ENCODE measurements around the gene ZNF827.

The ZNF827 gene

DNA sequence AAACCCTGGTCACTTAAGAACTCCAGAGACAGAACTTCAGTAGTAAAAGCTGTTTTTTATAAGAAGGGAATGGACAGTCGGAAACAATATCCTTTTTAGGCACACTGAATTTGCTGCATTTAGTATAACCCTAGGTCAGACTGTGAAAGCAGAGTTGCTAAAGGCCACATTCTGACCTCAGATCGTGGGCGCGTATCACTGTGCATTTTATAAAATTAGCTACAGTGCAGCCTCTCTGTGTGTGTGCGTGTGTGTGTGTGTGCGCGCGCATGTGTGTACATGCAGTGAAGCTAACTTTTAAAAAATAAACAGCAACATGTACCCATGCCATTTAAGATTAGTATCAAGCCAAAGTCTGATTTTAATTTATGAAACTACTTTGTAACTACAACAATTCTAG, 8.0 kb downstream of the ZNF827 start:
- no peak for TF ChIP-seq EGR1 (IDR thresholded peaks at IDR 0.05)
- TF ChIP-seq EP300 (IDR thresholded peaks at IDR 0.05; ENCODE audit: borderline replicate concordance), result no peak
- TF ChIP-seq NFIC (IDR thresholded peaks at IDR 0.05), result no peak
- no peak for TF ChIP-seq TEAD4 (IDR thresholded peaks at IDR 0.05)
- no peak for TF ChIP-seq ZBTB7A (IDR thresholded peaks at IDR 0.05; ENCODE audit: low read depth)
- TF ChIP-seq FOXM1 (IDR thresholded peaks at IDR 0.05; ENCODE audit: borderline replicate concordance, low read depth), result no peak
- TF ChIP-seq MAX (IDR thresholded peaks at IDR 0.05), result no peak
- TF ChIP-seq, protein P1, sequence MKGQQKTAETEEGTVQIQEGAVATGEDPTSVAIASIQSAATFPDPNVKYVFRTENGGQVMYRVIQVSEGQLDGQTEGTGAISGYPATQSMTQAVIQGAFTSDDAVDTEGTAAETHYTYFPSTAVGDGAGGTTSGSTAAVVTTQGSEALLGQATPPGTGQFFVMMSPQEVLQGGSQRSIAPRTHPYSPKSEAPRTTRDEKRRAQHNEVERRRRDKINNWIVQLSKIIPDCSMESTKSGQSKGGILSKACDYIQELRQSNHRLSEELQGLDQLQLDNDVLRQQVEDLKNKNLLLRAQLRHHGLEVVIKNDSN (IDR thresholded peaks at IDR 0.05), result no peak
- TF ChIP-seq CEBPB (IDR thresholded peaks at IDR 0.05), result no peak
- TF ChIP-seq TCF12 (IDR thresholded peaks at IDR 0.05; ENCODE audit: low read depth), result no peak
- TF ChIP-seq RAD21 (IDR thresholded peaks at IDR 0.05; ENCODE audit: low read depth), result no peak
- no peak for TF ChIP-seq YY1 (IDR thresholded peaks at IDR 0.05; ENCODE audit: low read depth)
- no peak for TF ChIP-seq CREB1 (IDR thresholded peaks at IDR 0.05; ENCODE audit: low read depth)
- TF ChIP-seq, protein P2, sequence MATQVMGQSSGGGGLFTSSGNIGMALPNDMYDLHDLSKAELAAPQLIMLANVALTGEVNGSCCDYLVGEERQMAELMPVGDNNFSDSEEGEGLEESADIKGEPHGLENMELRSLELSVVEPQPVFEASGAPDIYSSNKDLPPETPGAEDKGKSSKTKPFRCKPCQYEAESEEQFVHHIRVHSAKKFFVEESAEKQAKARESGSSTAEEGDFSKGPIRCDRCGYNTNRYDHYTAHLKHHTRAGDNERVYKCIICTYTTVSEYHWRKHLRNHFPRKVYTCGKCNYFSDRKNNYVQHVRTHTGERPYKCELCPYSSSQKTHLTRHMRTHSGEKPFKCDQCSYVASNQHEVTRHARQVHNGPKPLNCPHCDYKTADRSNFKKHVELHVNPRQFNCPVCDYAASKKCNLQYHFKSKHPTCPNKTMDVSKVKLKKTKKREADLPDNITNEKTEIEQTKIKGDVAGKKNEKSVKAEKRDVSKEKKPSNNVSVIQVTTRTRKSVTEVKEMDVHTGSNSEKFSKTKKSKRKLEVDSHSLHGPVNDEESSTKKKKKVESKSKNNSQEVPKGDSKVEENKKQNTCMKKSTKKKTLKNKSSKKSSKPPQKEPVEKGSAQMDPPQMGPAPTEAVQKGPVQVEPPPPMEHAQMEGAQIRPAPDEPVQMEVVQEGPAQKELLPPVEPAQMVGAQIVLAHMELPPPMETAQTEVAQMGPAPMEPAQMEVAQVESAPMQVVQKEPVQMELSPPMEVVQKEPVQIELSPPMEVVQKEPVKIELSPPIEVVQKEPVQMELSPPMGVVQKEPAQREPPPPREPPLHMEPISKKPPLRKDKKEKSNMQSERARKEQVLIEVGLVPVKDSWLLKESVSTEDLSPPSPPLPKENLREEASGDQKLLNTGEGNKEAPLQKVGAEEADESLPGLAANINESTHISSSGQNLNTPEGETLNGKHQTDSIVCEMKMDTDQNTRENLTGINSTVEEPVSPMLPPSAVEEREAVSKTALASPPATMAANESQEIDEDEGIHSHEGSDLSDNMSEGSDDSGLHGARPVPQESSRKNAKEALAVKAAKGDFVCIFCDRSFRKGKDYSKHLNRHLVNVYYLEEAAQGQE (IDR thresholded peaks at IDR 0.05; ENCODE audit: low read depth), result no peak
- TF ChIP-seq TAF1 (IDR thresholded peaks at IDR 0.05; ENCODE audit: low read depth), result no peak

DNA sequence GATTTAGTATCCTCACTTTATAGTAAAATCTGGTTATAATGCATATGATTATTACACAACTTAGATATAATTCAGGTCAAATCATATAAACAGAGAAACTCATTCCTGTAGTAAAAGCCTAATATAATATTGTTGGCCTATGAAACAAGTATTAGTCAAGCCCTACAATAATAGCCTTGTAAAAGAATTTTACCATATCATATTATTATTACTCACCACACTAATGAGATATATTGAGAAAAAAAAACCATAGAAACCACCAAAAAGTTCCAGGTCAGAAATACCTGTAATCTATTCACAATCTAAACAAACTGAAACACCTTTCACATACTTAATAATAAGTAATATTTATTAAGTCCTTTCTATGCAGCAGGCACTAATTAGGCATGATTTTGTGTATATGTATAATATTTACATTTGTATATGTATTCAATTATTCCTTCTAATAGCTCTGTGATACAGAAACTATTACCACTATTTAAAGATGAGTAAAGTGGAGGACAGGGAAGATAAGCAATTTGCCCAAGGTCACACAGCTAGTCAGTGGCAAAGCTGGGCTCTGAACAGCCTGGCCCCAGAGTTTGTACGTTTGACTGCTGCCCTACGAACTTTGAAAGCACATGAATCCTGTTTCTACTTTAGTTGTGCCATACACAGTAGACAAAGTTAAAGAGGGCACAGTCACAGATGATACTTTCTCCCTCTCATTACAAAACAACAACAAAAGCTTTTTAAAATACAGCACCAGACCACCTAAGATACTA, 9.0 kb downstream of the ZNF827 start:
- no peak for TF ChIP-seq CEBPB (IDR thresholded peaks at IDR 0.05)
- no peak for TF ChIP-seq RAD21 (IDR thresholded peaks at IDR 0.05; ENCODE audit: low read depth)
- no peak for TF ChIP-seq MAX (IDR thresholded peaks at IDR 0.05)
- TF ChIP-seq NFIC (IDR thresholded peaks at IDR 0.05), result no peak
- no peak for TF ChIP-seq CREB1 (IDR thresholded peaks at IDR 0.05; ENCODE audit: low read depth)
- no peak for TF ChIP-seq TCF12 (IDR thresholded peaks at IDR 0.05; ENCODE audit: low read depth)
- TF ChIP-seq TEAD4 (IDR thresholded peaks at IDR 0.05), result no peak
- TF ChIP-seq, protein P1 (IDR thresholded peaks at IDR 0.05), result no peak
- TF ChIP-seq TAF1 (IDR thresholded peaks at IDR 0.05; ENCODE audit: low read depth), result no peak
- TF ChIP-seq YY1 (IDR thresholded peaks at IDR 0.05; ENCODE audit: low read depth), result no peak
- TF ChIP-seq EGR1 (IDR thresholded peaks at IDR 0.05), result no peak
- TF ChIP-seq, protein P2 (IDR thresholded peaks at IDR 0.05; ENCODE audit: low read depth), result no peak
- no peak for TF ChIP-seq FOXM1 (IDR thresholded peaks at IDR 0.05; ENCODE audit: borderline replicate concordance, low read depth)
- no peak for TF ChIP-seq ZBTB7A (IDR thresholded peaks at IDR 0.05; ENCODE audit: low read depth)
- TF ChIP-seq EP300 (IDR thresholded peaks at IDR 0.05; ENCODE audit: borderline replicate concordance), result no peak

- TF ChIP-seq FOXM1 (IDR thresholded peaks at IDR 0.05; ENCODE audit: borderline replicate concordance, low read depth) (no peak), CEBPB (IDR thresholded peaks at IDR 0.05) (no peak), EGR1 (IDR thresholded peaks at IDR 0.05) (no peak), TAF1 (IDR thresholded peaks at IDR 0.05; ENCODE audit: low read depth) (no peak), TEAD4 (IDR thresholded peaks at IDR 0.05) (no peak), RAD21 (IDR thresholded peaks at IDR 0.05; ENCODE audit: low read depth) (no peak), CREB1 (IDR thresholded peaks at IDR 0.05; ENCODE audit: low read depth) (no peak), TCF12 (IDR thresholded peaks at IDR 0.05; ENCODE audit: low read depth) (no peak)
Measured at GRCh38 chr4:145928748-145929147, 9.9 kb downstream of the ZNF827 start.

- TF ChIP-seq, protein P2 (IDR thresholded peaks at IDR 0.05; ENCODE audit: low read depth), result no peak
- no peak for TF ChIP-seq ZBTB7A (IDR thresholded peaks at IDR 0.05; ENCODE audit: low read depth)
- no peak for TF ChIP-seq TEAD4 (IDR thresholded peaks at IDR 0.05)
- TF ChIP-seq MAX (IDR thresholded peaks at IDR 0.05), result no peak
- TF ChIP-seq CEBPB (IDR thresholded peaks at IDR 0.05), result no peak
- no peak for TF ChIP-seq YY1 (IDR thresholded peaks at IDR 0.05; ENCODE audit: low read depth)
- TF ChIP-seq FOXM1 (IDR thresholded peaks at IDR 0.05; ENCODE audit: borderline replicate concordance, low read depth), result no peak
- TF ChIP-seq, protein P1 (IDR thresholded peaks at IDR 0.05), result no peak
- no peak for TF ChIP-seq TAF1 (IDR thresholded peaks at IDR 0.05; ENCODE audit: low read depth)
- TF ChIP-seq CREB1 (IDR thresholded peaks at IDR 0.05; ENCODE audit: low read depth), result no peak
- TF ChIP-seq NFIC (IDR thresholded peaks at IDR 0.05), result no peak
- TF ChIP-seq EGR1 (IDR thresholded peaks at IDR 0.05), result no peak
- no peak for TF ChIP-seq RAD21 (IDR thresholded peaks at IDR 0.05; ENCODE audit: low read depth)
- no peak for TF ChIP-seq EP300 (IDR thresholded peaks at IDR 0.05; ENCODE audit: borderline replicate concordance)
- TF ChIP-seq TCF12 (IDR thresholded peaks at IDR 0.05; ENCODE audit: low read depth), result no peak
Measured at GRCh38 chr4:145927030-145927429, 11.6 kb downstream of the ZNF827 start.
